GM18526 (cell line): Measurements from ENCODE around the gene SH3PXD2B.

ENCODE experiments used
- POLR2A ChIP-seq: IDR thresholded peaks from 3 replicates; pipeline ENCODE4 v1.6.1; 2011; ENCODE audit not compliant: insufficient read length; ENCODE audit errors: extremely low read depth

SH3PXD2B gene

DNA sequence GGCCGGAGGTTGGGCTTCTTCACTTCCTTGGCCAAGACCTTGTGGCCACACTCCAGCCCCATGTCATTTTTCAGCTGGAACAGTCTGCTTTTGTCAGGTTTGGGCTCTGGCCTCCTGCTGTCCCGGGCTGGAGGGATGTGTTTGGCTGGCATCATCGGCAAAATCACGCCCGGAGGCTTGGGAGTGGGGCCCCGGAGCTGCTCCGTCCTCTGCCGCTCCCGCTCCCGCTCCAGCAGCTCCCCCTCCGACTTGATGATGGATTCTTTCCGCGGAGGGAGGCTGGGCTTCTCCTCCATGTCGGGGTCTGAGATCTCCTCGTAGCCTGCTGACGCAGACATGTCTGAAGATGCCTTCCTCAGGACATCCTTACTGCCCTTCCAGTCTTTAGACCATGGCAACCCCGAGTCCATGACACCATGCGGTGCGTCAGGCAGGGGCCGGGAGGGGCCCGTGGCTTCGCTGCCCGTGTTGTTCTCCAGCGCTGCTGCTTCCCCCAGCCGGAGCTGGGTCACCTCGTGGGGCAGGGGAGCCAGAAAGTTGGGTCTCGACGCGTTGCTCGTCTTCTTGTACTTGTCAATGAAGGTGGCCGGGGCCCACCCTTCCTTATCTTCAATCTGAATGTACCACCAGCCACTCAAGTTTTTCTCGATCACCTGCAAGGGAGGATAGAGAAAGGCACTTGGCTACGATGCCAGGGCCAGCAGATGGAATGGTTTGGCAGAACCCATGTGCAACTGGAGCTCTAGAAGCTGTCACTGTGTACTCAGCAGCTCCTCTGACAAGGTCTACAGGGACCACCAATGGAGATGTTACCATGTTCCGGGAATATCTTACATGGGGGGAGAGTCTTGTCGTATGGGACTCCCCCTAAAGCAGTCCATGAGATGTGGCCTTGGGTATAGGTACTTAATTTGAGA lies 114.8 kb downstream of the SH3PXD2B start:
- TF ChIP-seq POLR2A = no peak

DNA sequence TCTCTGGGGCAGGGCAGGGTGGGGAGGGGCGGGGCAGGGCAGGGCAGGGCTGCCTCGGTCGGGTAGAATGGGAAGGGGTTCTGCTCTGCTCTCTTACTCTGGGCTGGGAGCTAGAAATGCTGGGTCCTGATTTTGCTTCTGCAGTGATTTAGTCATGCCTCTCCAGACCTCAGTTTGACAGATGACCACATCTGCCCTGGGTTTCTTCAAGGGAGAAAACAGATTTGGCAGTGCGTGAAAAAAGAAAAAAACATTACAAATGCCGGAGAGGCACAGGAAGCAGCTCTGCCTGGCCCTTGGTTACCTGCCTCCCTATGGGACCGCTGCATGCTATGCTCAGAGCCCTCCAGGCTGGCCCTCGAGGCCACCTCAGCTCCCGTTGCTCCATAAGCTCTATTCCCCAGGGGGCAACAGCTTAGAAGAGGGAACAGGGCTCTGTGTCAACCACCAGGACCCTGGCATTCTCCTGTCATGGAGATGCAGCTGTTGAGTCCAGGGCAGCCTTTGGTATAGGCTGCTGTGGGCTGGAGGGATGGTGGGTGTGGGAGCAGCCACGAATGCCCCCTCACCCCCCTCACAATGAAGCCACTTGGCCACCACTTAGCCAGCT lies 117.5 kb downstream of the SH3PXD2B start:
- no peak for TF ChIP-seq POLR2A

DNA sequence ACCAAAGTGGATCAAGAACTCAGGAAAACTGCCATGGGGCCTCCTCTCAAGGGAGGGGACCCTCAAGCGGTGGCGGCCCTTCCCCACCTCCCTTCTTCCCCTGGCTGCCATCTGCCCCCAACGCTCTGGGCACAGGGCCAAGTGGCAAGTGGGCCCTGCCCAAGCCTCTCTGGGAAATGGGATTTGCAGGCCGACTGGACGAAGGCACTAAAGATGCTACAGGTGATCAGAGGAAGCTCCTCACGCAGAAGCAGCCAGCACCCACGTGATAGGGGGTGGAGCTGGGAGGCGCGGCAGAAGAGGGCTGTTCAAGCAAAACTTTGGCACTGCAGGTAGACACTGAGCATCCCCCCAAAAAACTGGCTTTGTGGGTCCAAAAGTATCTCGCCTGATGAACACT lies 118.1 kb downstream of the SH3PXD2B start:
- TF ChIP-seq POLR2A = no peak

DNA sequence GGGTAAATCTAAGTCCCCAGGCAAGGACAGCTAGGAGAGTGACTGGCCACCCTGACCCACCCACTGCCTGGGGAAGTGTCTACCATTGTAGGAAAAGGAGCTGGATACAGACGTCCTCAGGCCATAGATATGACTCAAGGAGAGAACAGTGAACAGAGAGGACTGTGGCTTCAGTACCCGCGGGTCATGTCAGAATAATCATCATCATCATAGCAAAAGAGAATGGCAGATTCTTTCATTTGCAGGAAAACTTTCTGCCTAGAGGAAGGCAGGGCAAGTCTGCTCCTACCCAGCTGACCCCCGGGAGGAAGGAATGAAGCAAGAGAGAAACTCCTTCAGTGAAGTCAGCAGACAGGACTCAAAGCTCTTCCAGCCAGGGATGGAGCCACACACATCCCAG lies 118.6 kb downstream of the SH3PXD2B start:
- TF ChIP-seq POLR2A = no peak

DNA sequence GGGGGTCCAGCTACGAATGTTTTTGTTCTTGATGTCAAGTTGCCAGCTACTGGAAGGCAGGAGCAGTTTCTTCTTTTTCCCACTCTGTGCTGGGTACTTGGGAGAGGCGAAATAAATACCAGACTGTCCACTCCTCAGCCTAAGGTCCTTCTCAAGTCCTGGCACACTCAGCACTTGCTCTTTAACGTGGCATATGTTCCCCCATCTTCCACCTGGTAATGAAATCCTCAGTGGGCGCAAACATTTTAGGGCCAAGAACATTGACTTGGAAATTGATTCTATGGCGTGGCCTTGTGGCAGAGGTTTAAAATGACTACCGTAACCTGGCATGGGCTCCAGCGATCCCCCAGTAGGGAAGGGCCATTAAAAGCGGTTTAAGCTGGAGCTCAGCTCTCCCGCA lies 119.7 kb downstream of the SH3PXD2B start:
- no peak for TF ChIP-seq POLR2A

DNA sequence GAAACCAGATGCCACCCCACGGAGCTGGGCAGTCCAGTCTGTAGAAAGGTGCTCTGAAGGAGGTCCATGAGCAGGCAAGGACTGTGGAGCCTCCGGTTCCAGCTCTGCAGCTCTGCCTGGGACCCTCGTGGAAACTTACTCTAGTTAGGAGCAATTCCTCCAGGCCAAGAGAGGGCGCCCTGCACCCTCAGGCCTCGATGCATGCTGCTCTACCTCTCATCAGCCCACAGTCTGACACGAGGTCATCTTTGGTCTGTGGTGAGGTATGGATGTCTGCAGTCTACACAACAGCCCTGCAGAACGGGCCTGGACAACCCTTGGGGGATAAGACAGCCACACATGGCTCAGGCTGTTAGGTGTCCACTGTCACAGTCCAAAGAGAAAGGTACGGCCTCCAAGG lies 120.1 kb downstream of the SH3PXD2B start:
- no peak for TF ChIP-seq POLR2A

DNA sequence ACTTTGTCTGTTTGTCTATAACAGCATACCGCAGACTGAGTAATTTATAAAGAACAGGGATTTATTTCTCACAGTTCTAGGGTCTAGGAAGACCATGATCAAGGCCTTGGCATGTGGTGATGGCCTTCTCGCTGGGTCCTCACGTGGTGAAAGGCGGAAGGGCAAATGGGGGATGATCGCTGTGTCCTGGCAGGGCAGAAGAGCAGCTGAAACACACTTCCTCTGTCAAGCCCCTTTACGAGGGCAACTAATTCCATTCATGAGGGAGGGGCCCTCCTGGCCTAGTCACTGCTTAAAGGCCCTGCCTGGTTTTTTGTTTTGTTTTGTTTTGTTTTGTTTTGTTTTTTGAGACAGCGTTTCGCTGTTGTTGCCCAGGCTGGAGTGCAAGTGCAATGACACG lies 128.9 kb downstream of the SH3PXD2B start:
- no peak for TF ChIP-seq POLR2A

DNA sequence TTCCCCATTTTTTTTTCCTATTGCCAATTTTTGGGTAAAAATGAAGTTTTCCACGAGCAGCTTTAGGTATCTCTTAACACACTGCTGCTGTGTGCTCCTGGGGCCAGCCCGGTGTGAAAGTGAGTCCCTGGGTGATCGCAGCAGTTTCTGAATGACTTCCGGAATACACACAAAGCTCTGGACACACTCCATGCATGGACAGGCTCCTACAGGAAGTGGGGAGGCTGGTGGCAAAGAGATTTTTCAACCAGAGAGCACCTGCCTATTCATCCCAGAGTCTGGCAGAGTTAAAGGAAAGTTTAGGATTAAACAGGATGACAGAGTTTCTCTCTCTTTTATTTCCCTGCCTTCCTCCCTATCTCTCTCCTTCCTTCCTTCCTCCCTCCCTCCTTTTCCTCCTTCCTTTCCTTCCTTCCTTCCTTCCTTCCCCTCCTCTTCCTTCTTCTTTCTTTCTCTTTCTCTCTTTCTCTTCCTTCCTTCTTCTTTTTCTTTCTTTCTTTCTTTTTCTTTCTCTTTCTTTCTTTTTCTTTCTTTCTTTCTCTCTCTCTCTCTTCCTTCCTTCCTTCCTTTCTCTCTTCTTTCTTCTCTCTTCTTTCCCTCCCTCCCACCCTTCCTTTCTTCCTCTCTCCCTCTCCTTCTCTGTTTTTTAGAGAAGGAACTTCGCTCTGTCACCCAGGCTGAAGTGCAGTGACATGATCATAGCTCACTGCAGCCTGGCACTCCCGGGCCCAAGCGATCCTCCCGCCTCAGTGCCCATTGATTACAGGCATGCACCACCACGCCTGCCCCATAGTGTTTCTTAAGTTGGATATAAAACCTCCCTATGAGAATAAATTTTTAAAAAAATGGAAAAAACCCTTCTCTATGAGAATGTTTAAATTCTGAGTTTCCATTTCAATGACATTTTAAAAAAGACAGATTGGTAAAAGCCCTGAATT lies 132.0 kb downstream of the SH3PXD2B start:
- no peak for TF ChIP-seq POLR2A

DNA sequence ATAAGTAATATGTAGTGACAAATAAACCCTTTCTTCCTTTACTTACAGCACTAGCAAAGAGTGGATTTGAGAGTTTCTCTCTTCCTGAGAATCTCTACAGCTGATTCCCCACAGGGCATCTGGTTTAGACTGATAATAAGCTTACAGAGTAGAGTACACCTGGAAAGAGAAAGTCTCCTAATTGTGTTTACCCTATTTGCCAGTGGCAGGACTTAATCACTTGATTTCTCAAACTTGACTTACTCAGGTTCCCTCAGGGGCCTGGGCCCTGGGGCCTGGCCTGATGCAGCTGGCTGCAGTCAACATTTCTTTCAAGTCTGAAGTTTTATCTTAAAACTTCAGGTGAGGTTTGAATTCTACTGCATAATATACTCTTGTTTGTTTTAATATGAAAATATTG lies 132.7 kb downstream of the SH3PXD2B start:
- TF ChIP-seq POLR2A = no peak

DNA sequence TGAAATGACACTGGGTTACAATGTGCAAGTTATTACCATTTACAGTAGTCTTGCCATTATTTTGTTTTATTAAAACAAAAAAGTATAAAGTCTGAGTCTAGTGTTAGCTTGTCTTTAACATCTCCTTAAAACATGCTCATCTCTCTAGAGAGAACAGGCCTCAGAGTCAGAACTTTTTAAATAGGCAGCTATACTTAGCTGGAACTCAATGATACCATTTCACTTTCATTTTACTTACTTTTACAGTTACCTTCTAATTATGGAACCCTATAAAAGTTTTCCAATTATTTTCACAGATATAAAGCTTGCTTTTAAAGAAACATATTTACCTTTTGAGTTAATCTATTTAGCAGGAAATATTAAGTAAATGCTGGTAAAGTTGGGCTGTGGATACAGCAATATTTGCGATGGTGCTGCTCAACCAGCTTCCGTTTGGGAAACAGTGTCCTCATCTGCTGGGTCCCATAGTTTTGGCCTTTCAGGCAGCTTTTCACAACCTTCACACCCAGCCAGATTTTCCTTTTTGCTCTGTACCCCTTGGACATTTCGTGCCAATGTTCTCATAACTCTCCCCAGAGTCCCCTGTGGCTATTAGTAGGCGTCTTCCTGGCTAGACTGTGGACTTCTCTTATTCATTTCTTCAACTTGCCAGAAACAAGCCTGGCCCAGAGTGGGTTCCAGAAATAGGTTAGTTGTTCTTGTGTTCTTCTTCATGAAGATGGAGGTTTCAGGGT lies 134.4 kb downstream of the SH3PXD2B start:
- TF ChIP-seq POLR2A = no peak

DNA sequence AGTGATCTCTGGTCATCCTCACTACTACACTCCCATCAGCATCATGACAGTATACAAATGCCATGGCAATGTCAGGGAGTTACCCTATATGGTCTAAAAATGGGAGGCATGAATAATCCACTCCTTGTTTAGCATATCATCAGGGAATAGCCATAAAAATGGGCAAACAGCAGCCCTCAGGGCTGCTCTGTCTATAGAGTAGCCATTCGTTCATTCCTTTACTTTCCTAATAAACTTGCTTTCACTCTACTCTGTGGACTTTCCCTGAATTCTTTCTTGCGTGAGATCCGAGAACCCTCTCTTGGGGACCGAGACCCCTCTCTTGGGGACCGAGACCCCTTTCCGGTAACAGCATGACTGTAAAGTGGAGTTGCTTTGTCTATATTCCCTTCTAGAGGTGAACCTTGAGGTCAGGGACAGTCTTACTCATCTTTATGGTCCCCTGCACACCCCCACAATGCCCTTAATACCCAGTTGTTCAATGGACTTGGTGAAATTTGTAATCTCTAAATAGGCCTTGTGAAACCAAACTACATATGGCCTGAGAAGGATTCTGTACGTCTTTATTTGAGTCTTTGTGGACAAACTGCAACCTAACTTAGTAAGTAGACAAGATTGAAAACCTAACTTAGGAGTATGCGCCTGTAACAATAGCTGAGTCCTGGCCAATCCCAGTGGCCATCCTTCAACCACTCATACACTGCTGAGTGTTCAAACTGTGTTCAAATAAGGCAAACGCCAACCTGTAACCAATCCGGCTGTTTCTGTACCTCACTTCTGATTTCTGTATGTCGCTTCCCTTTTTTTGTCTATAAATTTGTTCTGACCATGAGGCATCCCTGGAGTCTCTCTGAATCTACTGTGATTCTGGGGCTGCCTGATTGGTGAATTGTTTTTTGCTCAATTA lies 138.5 kb downstream of the SH3PXD2B start:
- TF ChIP-seq POLR2A = no peak

DNA sequence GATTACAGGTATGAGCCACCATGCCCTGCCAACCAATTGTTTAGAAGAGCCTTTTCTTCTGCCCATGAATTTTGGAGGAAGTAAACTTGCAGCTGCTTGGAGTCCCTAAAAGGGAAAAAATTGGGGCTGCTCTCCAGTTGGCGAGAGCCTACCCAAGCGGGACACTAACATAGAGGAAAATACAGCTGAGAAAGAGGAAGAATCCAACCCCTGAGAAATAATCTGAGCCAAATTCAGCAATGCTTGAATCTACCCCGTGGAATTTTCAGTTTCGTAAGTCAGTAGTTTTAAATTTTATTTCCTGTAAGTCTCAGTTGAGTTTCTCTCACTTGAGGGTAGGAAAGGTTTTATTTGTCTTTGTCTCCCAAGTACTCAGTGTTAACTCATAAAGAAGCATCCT lies 140.4 kb downstream of the SH3PXD2B start:
- TF ChIP-seq POLR2A = no peak

DNA sequence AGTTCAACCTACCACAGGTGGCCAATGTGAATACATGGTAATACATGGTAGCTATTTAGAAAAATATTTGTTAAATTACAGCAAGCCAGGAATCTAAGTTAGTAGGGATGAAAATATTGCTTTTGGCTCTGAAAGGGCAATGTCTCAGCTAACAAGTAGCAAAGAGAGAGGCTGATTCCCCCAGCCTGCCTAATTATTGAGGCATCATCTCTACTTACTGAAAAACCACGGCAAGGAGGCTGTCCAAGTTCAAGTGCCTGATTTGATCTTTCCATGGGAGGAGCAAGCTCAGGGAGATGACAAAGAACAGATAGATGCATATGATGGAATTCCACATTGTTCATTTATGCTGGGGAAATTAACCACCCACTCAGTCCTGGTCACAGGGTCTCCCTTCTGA lies 142.0 kb downstream of the SH3PXD2B start:
- no peak for TF ChIP-seq POLR2A

DNA sequence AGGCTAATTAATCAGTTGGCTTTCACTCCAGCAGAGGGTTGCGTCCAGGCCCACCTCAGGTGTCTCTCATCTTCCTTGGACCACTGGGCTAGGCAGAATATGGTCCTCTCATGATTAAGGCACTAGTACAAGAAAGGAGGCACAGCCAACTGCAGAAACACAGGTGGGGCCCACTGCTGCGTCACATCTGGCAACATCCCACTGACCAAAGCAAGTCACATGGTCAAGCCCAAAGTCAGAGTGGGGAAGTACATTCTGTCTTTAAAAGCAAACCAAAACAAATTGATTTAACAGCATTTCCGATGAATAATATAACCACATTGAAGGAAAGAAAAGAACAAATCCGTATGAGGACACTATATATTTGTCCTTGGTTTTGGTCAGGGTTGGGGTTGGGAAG lies 142.7 kb downstream of the SH3PXD2B start:
- TF ChIP-seq POLR2A = no peak
